ENCODE measurements around the gene CEP68.
A peak's percentile ranks its signal among the peaks of the same experiment; 100 is the strongest.

Gene CEP68

GRCh38 chr2:65057054-65057375 is 799 bp downstream of the CEP68 start:
- peak; percentile 31 for DNase-seq (ENCODE audit: low spot score)

GRCh38 chr2:65057391-65058052 is 1.3 kb downstream of the CEP68 start:
- DNase-seq (ENCODE audit: low spot score), result peak; percentile 25

- no peak for DNase-seq (ENCODE audit: low spot score)
These were observed 2.9 kb downstream of the CEP68 start for GRCh38 chr2:65059071-65059470.

- DNase-seq (ENCODE audit: low spot score), result no peak
These were observed 5.1 kb downstream of the CEP68 start for GRCh38 chr2:65061146-65061909.

- DNase-seq (ENCODE audit: low spot score), result no peak
These were observed 5.7 kb downstream of the CEP68 start for GRCh38 chr2:65061910-65062339.

GRCh38 chr2:65062843-65063825 is 6.9 kb downstream of the CEP68 start:
- DNase-seq (ENCODE audit: low spot score), result no peak

GRCh38 chr2:65064728-65065552 is 8.7 kb downstream of the CEP68 start:
- peak; percentile 67 for DNase-seq (ENCODE audit: low spot score)

- DNase-seq (ENCODE audit: low spot score), result peak; percentile 42
These were observed 11.8 kb downstream of the CEP68 start for GRCh38 chr2:65067806-65068553.

GRCh38 chr2:65069439-65069824 is 13.2 kb downstream of the CEP68 start:
- DNase-seq (ENCODE audit: low spot score), result no peak

- DNase-seq (ENCODE audit: low spot score), result peak; percentile 60
These were observed 14.1 kb downstream of the CEP68 start for GRCh38 chr2:65070172-65070830.

GRCh38 chr2:65070856-65071255 is 14.6 kb downstream of the CEP68 start:
- DNase-seq (ENCODE audit: low spot score), result no peak

- DNase-seq (ENCODE audit: low spot score), result no peak
These were observed 15.4 kb downstream of the CEP68 start for GRCh38 chr2:65071499-65072180.

- no peak for DNase-seq (ENCODE audit: low spot score)
These were observed 16.2 kb downstream of the CEP68 start for GRCh38 chr2:65072181-65072970.

GRCh38 chr2:65073879-65074565 is 17.8 kb downstream of the CEP68 start:
- DNase-seq (ENCODE audit: low spot score), result no peak

GRCh38 chr2:65075176-65075575 is 19.0 kb downstream of the CEP68 start:
- no peak for DNase-seq (ENCODE audit: low spot score)

- DNase-seq (ENCODE audit: low spot score), result no peak
These were observed 19.6 kb downstream of the CEP68 start for GRCh38 chr2:65075605-65076344.

- DNase-seq (ENCODE audit: low spot score), result no peak
These were observed 20.1 kb downstream of the CEP68 start for GRCh38 chr2:65076345-65076710.

- DNase-seq (ENCODE audit: low spot score), result no peak
These were observed 21.7 kb downstream of the CEP68 start for GRCh38 chr2:65077898-65078297.
